CD4-positive, alpha-beta T cell treated with Interleukin-4 for 1 hour (primary cell): ENCODE data around the gene HCRTR1.

ENCODE experiments used
- DNase-seq, 2 donors: peaks; one replicate each; pipeline ENCODE4 v3.0.0-alpha.2; 2020 to 2022

The HCRTR1 gene

GRCh38 chr1:31617218-31617915 lies at the start of gene HCRTR1:
TSS of gene HCRTR1 (plus strand) at chr1:31617689. CDS start at chr1:31619193, 1,504 bp downstream.
- DNase-seq: no peak

- DNase-seq: no peak
Measured at GRCh38 chr1:31567956-31568570, 49.4 kb upstream of the HCRTR1 start.

- DNase-seq: no peak
Measured at GRCh38 chr1:31568895-31569595, 48.4 kb upstream of the HCRTR1 start.

GRCh38 chr1:31569596-31570173 lies 47.8 kb upstream of the HCRTR1 start:
- DNase-seq: no peak

- no peak for DNase-seq
Measured at GRCh38 chr1:31570228-31570627, 47.3 kb upstream of the HCRTR1 start.

GRCh38 chr1:31570906-31571305 lies 46.6 kb upstream of the HCRTR1 start:
- no peak for DNase-seq

GRCh38 chr1:31571340-31572295 lies 45.9 kb upstream of the HCRTR1 start:
- DNase-seq: no peak

GRCh38 chr1:31572323-31573104 lies 45.0 kb upstream of the HCRTR1 start:
- DNase-seq: no peak

GRCh38 chr1:31573261-31573660 lies 44.2 kb upstream of the HCRTR1 start:
- DNase-seq: no peak

GRCh38 chr1:31574749-31575368 lies 42.6 kb upstream of the HCRTR1 start:
- DNase-seq: no peak

GRCh38 chr1:31575369-31576140 lies 41.9 kb upstream of the HCRTR1 start:
- DNase-seq: no peak

GRCh38 chr1:31576201-31576669 lies 41.3 kb upstream of the HCRTR1 start, which contains the start of gene TINAGL1:
TSS of gene TINAGL1 (plus strand) at chr1:31576515. CDS start at chr1:31577149, 634 bp downstream.
- no peak for DNase-seq

GRCh38 chr1:31576743-31577455 lies 40.6 kb upstream of the HCRTR1 start:
- no peak for DNase-seq

- DNase-seq: no peak
Measured at GRCh38 chr1:31577515-31578192, 39.8 kb upstream of the HCRTR1 start.

GRCh38 chr1:31579374-31579773 lies 38.1 kb upstream of the HCRTR1 start:
- no peak for DNase-seq

- no peak for DNase-seq
Measured at GRCh38 chr1:31580513-31580870, 37.0 kb upstream of the HCRTR1 start.

- no peak for DNase-seq
Measured at GRCh38 chr1:31580891-31581603, 36.4 kb upstream of the HCRTR1 start.
